Measurements from ENCODE around the gene FAP.

DNA sequence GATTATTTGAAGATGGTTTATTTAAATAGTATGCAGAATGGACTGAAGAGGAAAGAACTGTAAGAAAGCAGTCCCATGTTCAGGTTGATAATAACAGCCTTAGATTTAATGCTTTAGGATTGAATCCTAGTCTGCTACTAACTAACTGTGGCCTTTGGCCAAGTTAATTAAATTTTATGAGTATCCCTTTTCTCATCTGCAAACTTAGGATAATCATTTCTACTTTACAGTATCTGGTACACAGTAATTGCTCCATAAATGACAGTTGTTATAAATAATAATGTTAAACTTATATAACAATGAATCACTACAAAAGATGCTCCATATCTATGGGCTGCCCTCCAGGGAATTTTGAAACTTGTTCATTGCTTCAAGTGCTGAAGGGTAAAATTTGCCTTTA lies 41.0 kb downstream of the FAP start:
- TF ChIP-seq, protein P1, sequence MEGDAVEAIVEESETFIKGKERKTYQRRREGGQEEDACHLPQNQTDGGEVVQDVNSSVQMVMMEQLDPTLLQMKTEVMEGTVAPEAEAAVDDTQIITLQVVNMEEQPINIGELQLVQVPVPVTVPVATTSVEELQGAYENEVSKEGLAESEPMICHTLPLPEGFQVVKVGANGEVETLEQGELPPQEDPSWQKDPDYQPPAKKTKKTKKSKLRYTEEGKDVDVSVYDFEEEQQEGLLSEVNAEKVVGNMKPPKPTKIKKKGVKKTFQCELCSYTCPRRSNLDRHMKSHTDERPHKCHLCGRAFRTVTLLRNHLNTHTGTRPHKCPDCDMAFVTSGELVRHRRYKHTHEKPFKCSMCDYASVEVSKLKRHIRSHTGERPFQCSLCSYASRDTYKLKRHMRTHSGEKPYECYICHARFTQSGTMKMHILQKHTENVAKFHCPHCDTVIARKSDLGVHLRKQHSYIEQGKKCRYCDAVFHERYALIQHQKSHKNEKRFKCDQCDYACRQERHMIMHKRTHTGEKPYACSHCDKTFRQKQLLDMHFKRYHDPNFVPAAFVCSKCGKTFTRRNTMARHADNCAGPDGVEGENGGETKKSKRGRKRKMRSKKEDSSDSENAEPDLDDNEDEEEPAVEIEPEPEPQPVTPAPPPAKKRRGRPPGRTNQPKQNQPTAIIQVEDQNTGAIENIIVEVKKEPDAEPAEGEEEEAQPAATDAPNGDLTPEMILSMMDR (IDR thresholded peaks at IDR 0.05), result no peak
- TF ChIP-seq POLR2A (IDR thresholded peaks at IDR 0.05), result no peak
